ENCODE data around the gene MPZL1. TPM values are rescaled to one million over a fixed set of nuclear protein-coding genes. Genes with fewer than 3 reads are reported as not detected.
A peak's percentile ranks its signal among the peaks of the same experiment; 100 is the strongest.

MPZL1 gene
- total RNA-seq, 1 donor: 358 TPM

GRCh38 chr1:167808690-167809089 lies 86.9 kb downstream of the MPZL1 start:
- peak; percentile 35 for DNase-seq (ENCODE audit: low read depth)
- TF ChIP-seq CTCF (IDR thresholded peaks at IDR 0.05; ENCODE audit: insufficient read depth, low read depth, low read length): no peak
- H3K4me3 ChIP-seq (ENCODE audit: low read depth, low read length): no peak overlapping the region

GRCh38 chr1:167812972-167813371 lies 91.2 kb downstream of the MPZL1 start:
- H3K4me3 ChIP-seq (ENCODE audit: low read depth, low read length): no peak overlapping the region
- DNase-seq (ENCODE audit: low read depth): no peak
- TF ChIP-seq CTCF (IDR thresholded peaks at IDR 0.05; ENCODE audit: insufficient read depth, low read depth, low read length): no peak

GRCh38 chr1:167815650-167816049 lies 93.9 kb downstream of the MPZL1 start:
- no peak for TF ChIP-seq CTCF (IDR thresholded peaks at IDR 0.05; ENCODE audit: insufficient read depth, low read depth, low read length)

GRCh38 chr1:167819849-167820683 lies 98.3 kb downstream of the MPZL1 start:
- peak overlapping the region; percentile 45 for H3K4me3 ChIP-seq (ENCODE audit: low read depth, low read length)
- peak; percentile 88 for DNase-seq (ENCODE audit: low read depth)
- no peak for TF ChIP-seq CTCF (IDR thresholded peaks at IDR 0.05; ENCODE audit: insufficient read depth, low read depth, low read length)

More at GRCh38 chr1:167815650-167816049, 93.9 kb downstream of the MPZL1 start:
- H3K4me3 ChIP-seq (ENCODE audit: low read depth, low read length): no peak overlapping the region
- no peak for DNase-seq (ENCODE audit: low read depth)

- DNase-seq (ENCODE audit: low read depth): no peak
- H3K4me3 ChIP-seq (ENCODE audit: low read depth, low read length): no peak overlapping the region
- TF ChIP-seq CTCF (IDR thresholded peaks at IDR 0.05; ENCODE audit: insufficient read depth, low read depth, low read length): no peak
Observed at GRCh38 chr1:167820684-167821355, 99.0 kb downstream of the MPZL1 start.

GRCh38 chr1:167821356-167821685 lies 99.5 kb downstream of the MPZL1 start:
- DNase-seq (ENCODE audit: low read depth): no peak
- no peak overlapping the region for H3K4me3 ChIP-seq (ENCODE audit: low read depth, low read length)
- no peak for TF ChIP-seq CTCF (IDR thresholded peaks at IDR 0.05; ENCODE audit: insufficient read depth, low read depth, low read length)

Data from fibroblast of villous mesenchyme (primary cell).